Measurements from ENCODE around the gene PTPA.

The PTPA gene

DNA sequence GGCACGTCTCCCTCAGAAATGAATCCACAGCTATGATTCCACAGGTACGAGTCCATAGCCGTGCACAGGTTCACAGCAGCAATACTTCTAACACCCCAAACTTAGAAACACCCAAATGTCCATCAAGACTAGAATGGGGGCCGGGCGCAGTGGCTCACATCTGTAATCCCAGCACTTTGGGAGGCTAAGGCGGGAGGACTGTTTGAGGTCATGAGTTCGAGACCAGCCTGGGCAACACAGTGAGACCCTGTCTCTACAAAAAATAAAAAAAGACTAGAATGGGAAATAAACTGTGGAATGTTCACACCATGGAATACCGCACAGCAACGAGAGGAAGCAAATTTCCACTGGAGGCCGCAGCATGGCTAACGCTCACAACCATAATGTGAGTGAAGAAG lies 34.6 kb upstream of the PTPA start:
- Histone ChIP-seq H3K4me1 (peaks cover 3% of the 10 kb centered on the region; the same call in 1 of the 2 replicates), H3K27me3 (ENCODE audit: low read depth) (no peaks in the 10 kb centered on the region), H3K36me3 (replicated peaks) (no peaks in the 10 kb centered on the region), H3K4me3 (no peak overlapping the region), H3K9me3 (no peaks in the 10 kb centered on the region)
- in situ Hi-C loops (cut with MboI; ENCODE audit: low sequenced_read_pairs) = no loop called here
- DNase-seq (ENCODE audit: low spot score in 2 of 2) = no peak

DNA sequence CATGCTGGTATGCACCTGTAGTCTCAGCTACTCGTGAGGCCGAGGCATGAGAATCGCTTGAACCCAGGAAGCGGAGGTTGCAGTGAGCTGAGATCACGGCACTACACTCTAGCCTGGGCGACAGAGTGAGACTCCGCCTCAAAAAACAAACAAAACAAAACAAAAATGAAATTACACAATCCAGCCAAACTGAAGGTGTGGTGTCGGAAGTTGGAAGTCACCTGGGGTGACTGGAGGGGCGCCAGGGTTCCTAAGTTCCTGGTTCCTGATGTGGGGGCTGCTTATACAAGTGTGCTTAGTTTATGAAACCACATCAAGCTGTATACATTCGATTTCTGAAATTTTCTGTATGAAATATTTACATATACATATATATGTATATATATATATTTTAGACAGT lies 34.0 kb upstream of the PTPA start:
- no peak for DNase-seq (ENCODE audit: low spot score in 2 of 2)
- Histone ChIP-seq H3K4me1 (peaks cover 9% of the 10 kb centered on the region; the same call in 1 of the 2 replicates), H3K36me3 (replicated peaks) (no peaks in the 10 kb centered on the region), H3K4me3 (no peak overlapping the region), H3K9me3 (no peaks in the 10 kb centered on the region), H3K27me3 (ENCODE audit: low read depth) (no peaks in the 10 kb centered on the region)
- in situ Hi-C loops (cut with MboI; ENCODE audit: low sequenced_read_pairs) = no loop called here

DNA sequence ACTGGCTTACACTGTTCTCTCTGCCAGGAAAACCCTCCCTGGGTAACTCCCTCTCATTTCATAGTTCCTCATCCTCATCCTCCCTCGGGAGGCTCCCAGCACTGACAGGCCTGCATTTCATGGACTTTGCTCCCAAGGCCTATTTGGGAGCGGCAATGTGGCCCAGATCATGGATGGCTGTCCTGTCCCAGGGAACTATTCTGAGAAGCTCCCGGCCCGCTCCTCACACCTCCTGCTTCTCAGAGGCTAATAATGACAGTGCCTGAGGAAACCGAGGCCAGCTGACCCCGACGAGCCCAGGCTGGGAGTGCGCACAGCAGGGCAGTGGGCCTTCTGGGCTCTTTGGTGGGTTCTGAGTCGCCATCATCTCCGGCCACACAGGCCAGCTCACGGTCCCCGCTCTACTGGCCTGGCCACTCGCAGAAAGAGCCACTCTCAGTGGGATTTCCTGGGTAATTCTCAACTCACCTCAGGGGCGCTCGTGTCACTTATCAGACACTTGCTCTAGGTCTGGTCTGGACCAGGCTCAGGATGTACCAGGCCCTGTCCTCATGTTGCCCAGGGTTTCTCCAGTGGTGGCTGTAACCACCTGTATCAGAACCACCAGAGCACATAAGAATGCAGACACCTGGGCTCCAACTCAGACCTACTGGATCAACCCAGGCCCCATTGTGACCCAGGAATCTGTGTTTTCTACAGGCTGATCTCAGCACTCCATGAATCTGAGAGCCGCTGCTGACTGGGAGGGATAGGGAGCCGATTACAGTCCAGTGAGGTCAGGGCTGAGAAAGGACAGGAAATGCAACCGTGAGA lies 32.3 kb upstream of the PTPA start:
- no peaks in the 10 kb centered on the region for H3K27me3 ChIP-seq (ENCODE audit: low read depth)
- in situ Hi-C loops (cut with MboI; ENCODE audit: low sequenced_read_pairs) = no loop called here
- no peak overlapping the region for H3K4me3 ChIP-seq
- H3K4me1 ChIP-seq = peaks cover 9% of the 10 kb centered on the region; the same call in 1 of the 2 replicates
- no peaks in the 10 kb centered on the region for H3K36me3 ChIP-seq (replicated peaks)
- H3K9me3 ChIP-seq = no peaks in the 10 kb centered on the region
- no peak for DNase-seq (ENCODE audit: low spot score in 2 of 2)

DNA sequence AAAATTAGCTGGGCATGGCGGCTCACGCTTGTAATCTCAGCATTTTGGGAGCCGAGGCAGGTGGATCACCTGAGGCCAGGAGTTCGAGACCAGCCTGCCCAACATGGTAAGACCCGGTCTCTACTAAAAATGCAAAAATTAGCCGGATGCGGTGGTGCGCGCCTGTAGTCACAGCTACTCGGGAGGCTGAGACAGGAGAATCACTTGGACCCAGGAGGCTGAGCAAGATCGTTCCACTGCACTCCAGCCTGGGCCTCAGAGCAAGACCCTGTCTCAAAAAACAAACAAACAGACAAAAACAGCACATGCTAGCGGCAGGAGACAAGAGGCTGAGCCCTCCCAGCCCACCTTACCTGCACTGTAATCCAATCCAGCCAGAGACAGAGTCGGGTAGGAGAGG lies 31.4 kb upstream of the PTPA start:
- DNase-seq (ENCODE audit: low spot score in 2 of 2) = no peak
- peaks cover 9% of the 10 kb centered on the region; the same call in 1 of the 2 replicates for H3K4me1 ChIP-seq
- in situ Hi-C loops (cut with MboI; ENCODE audit: low sequenced_read_pairs) = no loop called here
- no peaks in the 10 kb centered on the region for H3K27me3 ChIP-seq (ENCODE audit: low read depth)
- no peaks in the 10 kb centered on the region for H3K9me3 ChIP-seq
- H3K4me3 ChIP-seq = peak overlapping the region; percentile 76
- H3K36me3 ChIP-seq (replicated peaks) = peaks cover under 1% of the 10 kb centered on the region

DNA sequence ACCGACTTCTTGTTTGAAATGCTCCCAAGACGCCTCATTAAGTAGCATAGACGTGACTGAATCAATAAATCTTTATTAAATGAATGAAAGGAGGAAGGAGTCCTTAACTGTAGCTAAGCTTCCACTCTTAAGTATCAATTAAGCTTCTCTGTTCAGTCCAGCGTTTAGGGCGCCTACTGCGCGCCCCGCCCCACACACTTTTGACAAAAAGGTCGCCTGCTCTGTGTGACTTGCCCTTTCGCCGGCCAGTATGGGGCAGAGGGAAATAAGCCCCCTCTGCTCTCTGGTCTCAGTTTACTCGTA lies 31.0 kb upstream of the PTPA start:
- Histone ChIP-seq H3K27me3 (ENCODE audit: low read depth) (no peaks in the 10 kb centered on the region), H3K4me1 (peaks cover 9% of the 10 kb centered on the region; the same call in 1 of the 2 replicates), H3K4me3 (peak overlapping the region; percentile 76), H3K36me3 (replicated peaks) (peaks cover 4% of the 10 kb centered on the region), H3K9me3 (no peaks in the 10 kb centered on the region)
- in situ Hi-C loops (cut with MboI; ENCODE audit: low sequenced_read_pairs) = no loop called here
- no peak for DNase-seq (ENCODE audit: low spot score in 2 of 2)

DNA sequence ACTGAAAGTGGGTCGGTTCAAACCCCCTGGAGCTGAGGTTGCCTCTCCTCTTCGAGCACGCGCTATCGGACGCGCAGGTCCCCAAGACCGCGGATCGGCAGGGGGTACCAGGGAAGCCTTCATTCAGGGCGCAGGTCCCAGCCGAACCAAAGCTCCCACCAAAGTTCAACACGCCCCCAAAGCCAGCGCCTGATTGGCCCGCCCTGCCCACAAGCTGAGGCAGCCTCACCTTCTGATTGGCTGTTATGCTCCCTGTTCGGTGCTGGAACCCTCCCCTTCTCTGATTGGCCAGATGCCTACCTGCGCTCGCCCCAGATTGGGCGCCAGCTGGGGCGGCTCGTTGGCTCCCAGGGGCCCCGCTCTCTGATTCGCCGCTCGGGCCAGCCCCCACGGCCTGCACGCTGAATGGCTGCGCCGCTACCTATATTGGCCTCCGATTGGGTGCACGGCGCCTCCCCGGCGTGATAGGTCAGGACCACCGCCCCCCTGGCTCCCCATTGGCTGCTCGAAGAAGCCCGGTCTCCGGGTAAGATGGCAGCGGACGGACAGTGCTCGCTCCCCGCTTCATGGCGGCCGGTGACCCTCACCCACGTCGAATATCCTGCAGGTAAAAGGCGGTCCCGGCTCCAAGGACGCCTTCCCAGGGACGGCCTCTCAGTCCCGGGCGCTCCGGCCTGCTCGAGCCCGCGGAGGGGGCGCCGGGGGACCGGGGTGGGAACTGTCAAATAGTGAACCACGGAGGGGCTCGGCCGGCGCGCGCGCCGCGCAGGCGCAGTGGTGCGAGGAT lies 30.4 kb upstream of the PTPA start, which contains the start of gene DOLPP1:
TSS of gene DOLPP1 (plus strand) at position 511 of the 787 bp plus-strand sequence. CDS start at position 532, 21 bp downstream.
- peak; percentile 96 to 99 for DNase-seq (ENCODE audit: low spot score in 2 of 2)
- peaks cover 10% of the 10 kb centered on the region for H3K36me3 ChIP-seq (replicated peaks)
- peak within 1 kb of the TSS; percentile 76 for H3K4me3 ChIP-seq
- H3K27me3 ChIP-seq (ENCODE audit: low read depth) = no peaks in the 10 kb centered on the region
- peaks cover 9% of the 10 kb centered on the region; the same call in 1 of the 2 replicates for H3K4me1 ChIP-seq
- H3K9me3 ChIP-seq = no peaks in the 10 kb centered on the region
- in situ Hi-C loops (cut with MboI; ENCODE audit: low sequenced_read_pairs) = no loop called here

DNA sequence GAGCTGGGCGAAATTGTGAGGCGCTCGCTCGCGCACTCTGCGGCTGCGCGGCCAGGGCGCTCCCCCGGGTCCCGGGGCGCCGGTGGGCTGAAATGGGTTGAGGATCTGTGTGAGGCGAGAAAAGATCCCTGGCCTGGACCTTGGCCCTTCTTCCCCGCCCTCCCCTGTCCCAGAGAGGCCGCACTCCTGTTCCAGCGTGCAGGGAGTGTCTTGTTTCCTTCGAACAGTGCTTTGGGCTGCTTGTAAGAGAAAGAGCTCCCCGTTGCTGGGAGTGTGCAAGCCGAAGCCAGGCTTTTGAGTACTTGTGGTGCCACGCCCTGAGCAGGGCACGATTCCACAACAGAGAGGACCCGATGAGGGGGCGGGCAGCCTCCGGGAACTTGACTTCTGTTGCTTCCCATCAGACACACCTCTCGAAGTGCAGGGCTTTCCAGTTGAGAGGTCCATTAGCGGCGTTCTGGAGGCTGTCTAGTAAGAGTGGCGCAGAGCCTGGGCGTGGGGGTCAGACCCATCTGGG lies 29.8 kb upstream of the PTPA start:
- no peak for DNase-seq (ENCODE audit: low spot score in 2 of 2)

DNA sequence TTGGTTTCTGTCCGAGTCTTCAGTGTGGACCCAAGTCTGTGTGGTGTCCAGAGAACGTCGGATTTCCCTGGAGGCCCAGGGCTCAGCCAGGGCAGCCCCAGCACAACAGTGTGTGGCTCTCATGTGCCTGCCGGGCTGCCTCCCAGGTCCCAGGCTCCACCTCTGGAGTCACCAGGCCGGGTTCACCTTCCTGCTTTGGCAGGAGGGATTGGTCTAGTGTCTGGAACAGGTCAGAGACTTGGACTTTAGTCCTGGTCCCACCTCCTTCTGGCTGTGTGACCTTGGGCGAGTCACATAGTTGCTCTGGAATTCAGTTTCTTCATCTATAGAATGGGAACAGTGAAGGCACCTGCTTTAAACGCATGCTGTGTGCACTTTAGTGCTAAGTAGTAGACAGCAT lies 27.1 kb upstream of the PTPA start:
- DNase-seq (ENCODE audit: low spot score in 2 of 2) = no peak
- in situ Hi-C loops (cut with MboI; ENCODE audit: low sequenced_read_pairs) = no loop called here
- H3K36me3 ChIP-seq (replicated peaks) = peaks cover 29% of the 10 kb centered on the region
- peaks cover 9% of the 10 kb centered on the region; the same call in 1 of the 2 replicates for H3K4me1 ChIP-seq
- H3K27me3 ChIP-seq (ENCODE audit: low read depth) = no peaks in the 10 kb centered on the region
- H3K4me3 ChIP-seq = no peak overlapping the region
- H3K9me3 ChIP-seq = no peaks in the 10 kb centered on the region

More for the DNA sequence above, 29.8 kb upstream of the PTPA start:
- Histone ChIP-seq H3K4me1 (peaks cover 9% of the 10 kb centered on the region; the same call in 1 of the 2 replicates), H3K27me3 (ENCODE audit: low read depth) (no peaks in the 10 kb centered on the region), H3K4me3 (peak overlapping the region; percentile 76), H3K36me3 (replicated peaks) (peaks cover 15% of the 10 kb centered on the region), H3K9me3 (no peaks in the 10 kb centered on the region)
- in situ Hi-C loops (cut with MboI; ENCODE audit: low sequenced_read_pairs) = no loop called here

DNA sequence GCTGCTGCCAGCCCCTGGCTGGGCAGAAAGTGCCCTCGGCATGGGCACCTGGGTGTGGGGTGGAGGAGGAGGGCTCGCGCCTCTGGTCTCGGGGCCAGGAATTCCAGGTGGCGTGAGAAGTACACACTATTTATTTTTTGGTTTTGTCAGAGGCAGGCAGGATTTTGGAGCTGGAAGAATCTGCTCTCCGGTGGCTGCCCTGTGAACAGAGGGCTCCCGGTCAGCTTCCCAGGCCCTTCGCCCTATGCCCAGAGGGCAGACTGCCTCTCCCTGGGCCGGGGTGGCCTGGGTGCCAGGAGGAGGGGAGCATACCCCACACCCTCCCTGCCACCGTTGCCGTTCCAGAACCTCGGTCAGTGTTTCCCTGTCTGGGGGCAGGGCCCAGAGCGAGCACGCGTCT lies 22.0 kb upstream of the PTPA start:
- in situ Hi-C loops (cut with MboI; ENCODE audit: low sequenced_read_pairs) = no loop called here
- H3K4me3 ChIP-seq = no peak overlapping the region
- no peaks in the 10 kb centered on the region for H3K4me1 ChIP-seq
- H3K36me3 ChIP-seq (replicated peaks) = peaks cover 36% of the 10 kb centered on the region
- DNase-seq (ENCODE audit: low spot score in 2 of 2) = no peak
- H3K27me3 ChIP-seq (ENCODE audit: low read depth) = no peaks in the 10 kb centered on the region
- H3K9me3 ChIP-seq = no peaks in the 10 kb centered on the region

DNA sequence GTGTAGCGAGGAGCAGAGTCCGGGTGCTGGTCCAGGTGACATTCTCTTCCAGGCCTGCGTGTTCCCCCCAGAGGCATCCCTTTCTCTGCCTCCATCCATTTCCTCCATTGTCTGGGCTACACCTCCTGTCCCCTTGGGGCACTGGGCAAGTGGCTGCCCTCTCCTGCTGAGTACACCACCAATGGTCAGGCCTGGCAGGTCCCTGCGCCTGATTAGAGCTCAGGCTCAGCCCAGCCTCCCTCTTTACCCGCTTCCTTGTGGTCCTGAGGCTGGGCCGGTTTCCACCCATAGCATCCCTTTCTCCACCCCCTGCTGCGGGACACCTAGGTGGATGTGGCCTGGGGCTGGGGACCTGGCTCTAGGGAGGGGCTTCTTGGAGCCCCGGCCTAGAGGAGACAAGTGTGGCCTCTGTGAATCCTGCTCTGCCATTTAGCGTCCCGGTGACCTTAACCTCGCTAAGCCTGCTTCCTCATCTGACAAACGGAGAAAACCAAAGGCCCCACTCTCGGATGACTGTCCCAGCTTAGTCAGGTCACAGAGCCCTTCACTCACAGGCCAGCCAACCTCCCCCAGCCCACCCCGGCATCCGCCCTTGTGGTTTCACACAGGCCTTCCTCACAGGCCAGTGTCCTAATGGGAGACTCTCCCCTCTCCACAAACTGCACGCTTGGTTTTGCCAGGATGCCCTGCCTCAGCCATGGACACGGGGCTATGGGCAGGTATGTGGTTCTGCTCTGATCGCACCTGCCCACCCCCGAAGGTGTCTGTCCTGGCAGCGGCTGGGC lies 17.4 kb upstream of the PTPA start:
- Histone ChIP-seq H3K9me3 (no peaks in the 10 kb centered on the region), H3K36me3 (replicated peaks) (peaks cover 10% of the 10 kb centered on the region), H3K4me3 (no peak overlapping the region), H3K4me1 (no peaks in the 10 kb centered on the region), H3K27me3 (ENCODE audit: low read depth) (no peaks in the 10 kb centered on the region)
- DNase-seq (ENCODE audit: low spot score in 2 of 2) = no peak
- in situ Hi-C loops (cut with MboI; ENCODE audit: low sequenced_read_pairs) = no loop called here

DNA sequence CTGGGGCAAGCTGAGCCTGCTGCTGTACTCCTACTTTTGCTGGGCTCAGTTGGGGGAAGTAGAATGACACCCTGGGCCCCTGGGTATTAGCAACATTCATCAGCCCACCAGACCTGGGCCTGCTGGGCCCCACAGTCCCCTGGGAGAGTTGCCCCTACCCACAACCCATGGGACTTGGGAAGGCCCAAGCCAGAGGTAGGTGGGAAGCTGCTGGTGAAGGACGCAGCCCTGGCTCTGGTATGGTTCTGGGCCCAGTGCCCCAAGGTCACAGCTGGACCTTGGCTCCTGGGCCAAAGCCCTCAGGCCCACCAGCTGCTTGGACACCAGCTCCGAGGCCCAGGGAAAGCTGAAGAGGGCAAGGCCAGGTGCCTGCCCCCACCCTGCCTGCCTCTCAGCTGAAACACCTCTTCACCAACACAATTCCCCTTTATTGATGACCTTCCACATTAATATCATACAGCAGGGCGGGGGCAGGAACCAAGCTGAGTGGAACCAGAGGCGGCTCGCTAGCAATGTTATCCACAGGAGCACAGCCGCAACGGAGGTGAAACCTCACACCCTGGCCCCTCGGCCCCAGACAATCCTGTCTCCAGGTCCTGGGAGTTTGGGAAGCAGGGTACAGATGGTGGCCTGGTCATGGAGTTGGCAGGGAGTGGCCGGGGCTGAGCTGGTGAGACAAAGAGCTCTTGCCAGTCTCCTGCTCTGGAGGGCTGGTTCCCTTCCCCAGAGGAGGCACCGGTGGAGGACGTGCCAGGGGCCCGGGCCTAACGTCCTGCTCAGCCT lies 16.6 kb upstream of the PTPA start:
- in situ Hi-C loops (cut with MboI; ENCODE audit: low sequenced_read_pairs) = no loop called here
- no peaks in the 10 kb centered on the region for H3K4me1 ChIP-seq
- H3K4me3 ChIP-seq = no peak overlapping the region

DNA sequence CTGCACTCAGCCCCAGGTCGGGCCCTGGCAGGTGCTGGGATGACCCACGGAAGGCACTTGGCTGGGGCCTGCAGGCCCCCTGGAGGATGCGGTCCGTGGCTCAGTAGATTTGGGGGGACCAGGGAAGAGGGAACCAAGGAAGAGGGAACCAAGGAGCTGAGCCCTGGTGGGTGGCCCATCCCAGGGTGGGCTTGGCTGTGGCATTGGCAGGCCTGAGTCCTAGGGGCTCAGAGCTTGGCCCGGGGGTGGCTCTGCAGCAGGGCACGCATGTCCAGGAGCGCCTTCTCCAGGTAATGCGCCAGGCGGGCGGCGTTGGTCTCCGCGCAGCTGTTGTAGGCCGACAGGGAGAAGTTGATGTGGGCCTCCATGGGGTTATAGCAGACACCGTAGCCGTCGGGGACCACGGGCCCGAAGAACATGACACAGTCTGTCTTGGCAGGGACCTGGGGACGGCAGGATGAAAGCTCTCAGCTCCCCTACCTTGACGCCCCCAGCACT lies 16.0 kb upstream of the PTPA start:
- no peaks in the 10 kb centered on the region for H3K9me3 ChIP-seq
- in situ Hi-C loops (cut with MboI; ENCODE audit: low sequenced_read_pairs) = no loop called here
- DNase-seq (ENCODE audit: low spot score in 2 of 2) = no peak
- H3K36me3 ChIP-seq (replicated peaks) = no peaks in the 10 kb centered on the region; the same call in 1 of the 2 replicates
- H3K4me3 ChIP-seq = no peak overlapping the region
- H3K4me1 ChIP-seq = no peaks in the 10 kb centered on the region
- H3K27me3 ChIP-seq (ENCODE audit: low read depth) = no peaks in the 10 kb centered on the region

More for the DNA sequence above, 16.6 kb upstream of the PTPA start:
- H3K9me3 ChIP-seq = no peaks in the 10 kb centered on the region
- H3K36me3 ChIP-seq (replicated peaks) = peaks cover 3% of the 10 kb centered on the region
- no peak for DNase-seq (ENCODE audit: low spot score in 2 of 2)
- no peaks in the 10 kb centered on the region for H3K27me3 ChIP-seq (ENCODE audit: low read depth)

DNA sequence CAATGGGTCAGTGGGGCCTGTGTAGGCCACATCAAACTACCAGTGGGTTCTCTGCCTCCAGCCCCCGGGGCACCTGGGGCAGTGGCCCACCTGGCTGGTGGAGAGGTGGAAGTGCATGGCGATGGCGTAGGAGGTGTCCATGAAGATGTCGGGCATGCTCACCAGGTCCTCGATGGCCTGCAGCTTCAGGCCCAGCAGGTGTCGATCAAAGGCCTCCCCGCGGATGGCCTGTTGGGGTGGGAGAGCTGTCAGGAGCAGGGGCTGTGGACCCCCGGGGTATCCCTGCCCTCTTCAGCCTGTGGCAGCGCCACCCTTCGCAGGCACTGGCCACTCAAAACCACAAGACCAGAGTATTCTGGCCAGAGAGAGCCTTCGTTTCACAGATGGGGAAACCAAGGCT lies 15.3 kb upstream of the PTPA start:
- H3K27me3 ChIP-seq (ENCODE audit: low read depth) = no peaks in the 10 kb centered on the region
- DNase-seq (ENCODE audit: low spot score in 2 of 2) = no peak
- H3K36me3 ChIP-seq (replicated peaks) = no peaks in the 10 kb centered on the region; the same call in 1 of the 2 replicates
- no peaks in the 10 kb centered on the region for H3K9me3 ChIP-seq
- no peaks in the 10 kb centered on the region for H3K4me1 ChIP-seq
- in situ Hi-C loops (cut with MboI; ENCODE audit: low sequenced_read_pairs) = no loop called here
- no peak overlapping the region for H3K4me3 ChIP-seq

Measured in HAP-1 (cell line).